ENCODE results near the gene ASTN2. TPM values are rescaled to one million over a fixed set of nuclear protein-coding genes. Genes with fewer than 3 reads are reported as not detected.

The ASTN2 gene
- total and polyA plus RNA-seq, 9 of the 15 experiments (the other 6 are each of a cell fraction or from before 2014, with no cell fraction given), result 0.56 to 3.5 (median 1.9) TPM

- Histone ChIP-seq H3K27me3 (ENCODE audit: control insufficient read depth in 2 of 2, insufficient read depth in 2 of 2, low read length in 2 of 2) (no peaks in the 10 kb centered on the region), H4K20me1 (replicated peaks; ENCODE audit: control insufficient read depth, insufficient read depth, low read length) (no peaks in the 10 kb centered on the region), H3K27ac (ENCODE audit: extremely low read depth, low read depth, low read length) (no peak overlapping the region), H3K9me1 (ENCODE audit: control insufficient read depth, insufficient read depth, low read length) (no peaks in the 10 kb centered on the region), H2AFZ (ENCODE audit: low read depth, low read length) (no peak overlapping the region), H3K36me3 (ENCODE audit: control insufficient read depth, insufficient read depth, low read length) (no peaks in the 10 kb centered on the region), H3K4me1 (replicated peaks in 1 of 2; ENCODE audit: control insufficient read depth in 2 of 2, insufficient read depth in 2 of 2, low read length in 2 of 2) (no peaks in the 10 kb centered on the region), H3K79me2 (ENCODE audit: control insufficient read depth, insufficient read depth, low read length) (no peaks in the 10 kb centered on the region), H3K9ac (ENCODE audit: insufficient read depth in 1 of 2, low read depth in 2 of 2, low read length in 2 of 2) (no peak overlapping the region), H3K9me3 (replicated peaks; ENCODE audit: control insufficient read depth, insufficient read depth, low read depth, low read length) (no peaks in the 10 kb centered on the region), H3K4me3 (no peak overlapping the region), H3K4me2 (ENCODE audit: insufficient read depth, low read length) (no peak overlapping the region)
- 3% methylated on average over 5 of the region's 5 CpGs for WGBS (ENCODE audit: insufficient coverage, low coverage, missing lambda C conversion rate)
- FAIRE-seq (no peak), DNase-seq (ENCODE audit: extremely low read depth in 1 of 4, low spot score in 3 of 4) (no peak), ATAC-seq (no peak)
- CTCF ChIA-PET (ENCODE audit: low intra/inter-chr PET ratio), result no interaction called here
- TF ChIP-seq ZEB2 (IDR thresholded peaks at IDR 0.05) (no peak), MLLT1 (IDR thresholded peaks at IDR 0.05) (no peak), ZNF445 (CRISPR knock-in tag; IDR thresholded peaks at IDR 0.05; ENCODE audit: low read depth) (no peak), BRCA1 (IDR thresholded peaks at IDR 0.05) (no peak), BRCA1 (CRISPR knock-in tag; IDR thresholded peaks at IDR 0.05) (no peak), ETV6 (IDR thresholded peaks at IDR 0.05; ENCODE audit: borderline replicate concordance in 1 of 2, low read depth in 2 of 2, low read length in 1 of 2) (no peak), ETV6 (CRISPR knock-in tag; IDR thresholded peaks at IDR 0.05; ENCODE audit: borderline replicate concordance) (no peak), FOXJ2 (tag; IDR thresholded peaks at IDR 0.05) (no peak), ZNF23 (CRISPR knock-in tag; IDR thresholded peaks at IDR 0.05) (no peak)
- TF ChIP-seq, protein P1, sequence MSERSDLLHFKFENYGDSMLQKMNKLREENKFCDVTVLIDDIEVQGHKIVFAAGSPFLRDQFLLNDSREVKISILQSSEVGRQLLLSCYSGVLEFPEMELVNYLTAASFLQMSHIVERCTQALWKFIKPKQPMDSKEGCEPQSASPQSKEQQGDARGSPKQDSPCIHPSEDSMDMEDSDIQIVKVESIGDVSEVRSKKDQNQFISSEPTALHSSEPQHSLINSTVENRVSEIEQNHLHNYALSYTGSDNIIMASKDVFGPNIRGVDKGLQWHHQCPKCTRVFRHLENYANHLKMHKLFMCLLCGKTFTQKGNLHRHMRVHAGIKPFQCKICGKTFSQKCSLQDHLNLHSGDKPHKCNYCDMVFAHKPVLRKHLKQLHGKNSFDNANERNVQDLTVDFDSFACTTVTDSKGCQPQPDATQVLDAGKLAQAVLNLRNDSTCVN (CRISPR knock-in tag; IDR thresholded peaks at IDR 0.05), result no peak
- in situ Hi-C loops (cut with MboI), result no loop called here
- intact Hi-C loops (cut with micrococcal nuclease), result no loop called here
- POLR2A ChIA-PET, result interaction anchor here (0.7 kb wide), 1 partner anchor 177 kb away, joined by 3 read pairs; no protein-coding TSS in a partner anchor
- no TSS peak for BruUV-seq (replicated peaks)
Observed at GRCh38 chr9:116674210-116674980, 740.5 kb downstream of the ASTN2 start.

Data from K562 (cell line).